HG02981 (cell line): ENCODE measurements around the gene PPA2.
"Not testable (repeated sequence)": the region's sequence is repeated elsewhere in the genome, so short reads cannot be mapped to it uniquely, and the experiment has no call there.

Experiments
- ATAC-seq: cut with Tn5 transposase; IDR thresholded peaks from one replicate; pipeline ENCODE4 v1.9.1; 2021; ENCODE audit warnings: mild to moderate bottlenecking, moderate library complexity; ENCODE audit not compliant: unreplicated experiment

The PPA2 gene

DNA sequence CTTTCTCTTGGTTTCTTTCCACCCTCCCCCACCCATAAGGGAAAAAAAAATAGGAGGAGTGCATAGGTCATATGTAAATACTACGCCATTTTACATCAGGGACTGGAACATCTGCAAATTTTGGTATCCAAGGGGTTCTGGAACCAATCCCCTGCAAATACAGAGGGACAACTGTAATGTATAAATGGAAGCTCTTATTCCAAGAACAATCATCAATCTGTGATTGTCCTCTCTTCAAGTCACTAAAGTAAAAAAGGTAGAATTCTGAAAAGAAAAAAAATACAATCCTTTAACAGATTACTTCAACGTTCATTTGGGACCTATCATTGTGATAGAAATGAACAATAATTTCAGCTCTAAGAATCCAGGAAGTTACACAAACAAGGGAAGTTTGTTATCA lies 13.6 kb downstream of the PPA2 start:
- no peak for ATAC-seq

DNA sequence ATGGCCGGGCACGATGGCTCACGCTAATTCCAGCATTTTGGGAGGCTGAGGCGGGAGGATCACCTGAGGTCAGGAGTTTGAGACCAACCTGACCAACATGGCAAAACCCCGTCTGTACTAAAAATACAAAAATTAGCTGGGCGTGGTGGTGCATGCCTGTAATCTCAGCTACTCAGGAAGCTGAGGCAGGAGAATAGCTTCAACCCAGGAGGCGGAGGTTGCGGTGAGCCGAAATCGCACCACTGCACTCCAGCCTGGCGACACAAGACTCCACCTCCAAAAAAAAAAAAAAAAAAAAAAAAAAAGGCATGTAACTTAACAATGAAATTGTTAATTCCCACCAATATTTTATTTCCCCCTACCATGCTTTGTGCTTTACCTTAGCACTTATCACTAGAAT lies 15.3 kb downstream of the PPA2 start:
- ATAC-seq = not testable (repeated sequence)

DNA sequence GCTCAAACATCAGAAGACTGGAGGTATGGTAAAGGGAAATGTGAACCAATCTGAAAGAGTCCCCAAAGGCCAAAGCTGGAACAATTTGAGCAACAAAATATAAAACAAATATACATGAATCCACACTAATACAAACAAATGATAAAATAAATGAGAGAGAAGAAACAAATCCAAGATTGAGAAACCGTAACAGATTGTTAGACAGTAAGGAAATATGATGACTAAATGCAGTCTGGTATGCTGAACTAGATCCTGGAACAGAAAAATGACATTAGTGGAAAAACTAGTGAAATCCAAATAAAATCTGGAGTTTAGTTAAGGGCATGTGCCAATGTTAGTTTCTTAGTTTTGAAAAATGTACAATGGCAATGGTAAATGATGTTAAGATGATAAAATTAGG lies 15.9 kb downstream of the PPA2 start:
- ATAC-seq = no peak

DNA sequence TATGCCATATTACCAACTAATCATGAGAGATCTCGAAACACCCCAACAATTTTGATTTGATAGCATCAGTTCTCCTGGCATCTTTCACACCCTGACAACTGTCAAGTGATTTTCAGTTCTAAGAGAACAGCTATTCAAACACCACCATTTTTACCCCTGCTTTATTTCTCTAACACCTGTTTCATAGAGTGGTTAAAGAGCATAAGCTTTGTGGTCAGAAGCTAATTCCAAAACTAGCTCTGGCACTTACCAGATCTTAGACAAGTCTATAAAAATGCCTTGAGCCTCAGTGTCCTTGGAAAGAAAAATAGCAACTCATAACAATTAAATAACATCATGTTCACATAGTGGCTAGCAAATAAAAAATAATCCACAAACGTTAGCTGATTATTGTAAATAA lies 17.9 kb downstream of the PPA2 start:
- no peak for ATAC-seq

DNA sequence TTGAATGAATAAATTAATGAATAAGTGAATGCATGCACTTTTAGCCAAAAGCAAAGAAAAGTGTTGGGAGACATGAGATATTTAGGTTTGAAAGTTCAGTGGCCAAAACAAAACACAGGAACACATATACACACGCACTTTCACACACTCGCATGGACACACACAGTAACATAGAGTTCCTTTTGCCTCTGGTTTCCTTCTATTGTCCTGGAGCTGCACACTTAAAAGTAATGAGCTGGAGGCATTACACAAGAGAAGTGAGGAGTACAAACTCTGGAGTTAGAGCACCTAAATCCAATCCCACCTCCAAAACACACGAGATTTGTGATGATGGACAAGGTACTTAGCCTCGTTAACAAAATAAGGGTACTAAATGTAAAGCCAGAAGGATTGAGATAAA lies 18.7 kb downstream of the PPA2 start:
- ATAC-seq = no peak

DNA sequence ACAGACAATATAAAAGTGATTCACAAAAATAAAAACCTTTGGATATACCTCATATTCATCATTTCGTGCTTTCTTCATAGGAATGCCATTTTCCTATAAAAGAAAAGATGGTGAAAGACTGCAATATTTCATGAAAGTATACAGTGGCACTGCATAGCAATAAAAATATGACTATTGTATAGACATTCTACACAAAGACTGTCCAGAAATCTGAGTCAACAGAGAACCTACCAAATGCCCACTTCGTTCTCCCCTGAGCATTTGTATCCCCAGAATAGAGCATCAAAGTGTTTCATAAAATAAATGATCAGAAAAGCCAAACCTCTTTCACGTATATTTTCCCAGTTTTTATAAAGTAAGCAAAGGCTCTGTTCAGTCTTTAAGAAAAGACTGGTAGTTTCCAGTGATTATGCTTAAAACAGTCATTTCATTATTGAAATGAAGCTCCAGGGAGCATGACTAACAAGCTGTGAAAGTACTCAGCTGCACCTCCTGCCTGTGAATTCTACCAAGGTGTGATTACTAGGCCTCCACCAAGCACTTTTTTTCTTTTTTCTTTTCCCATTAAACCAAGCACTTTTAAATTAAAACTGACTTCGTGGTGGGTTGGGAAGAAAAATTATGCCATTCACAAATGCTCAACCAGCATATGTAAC lies 20.2 kb downstream of the PPA2 start:
- ATAC-seq = peak; percentile 92

DNA sequence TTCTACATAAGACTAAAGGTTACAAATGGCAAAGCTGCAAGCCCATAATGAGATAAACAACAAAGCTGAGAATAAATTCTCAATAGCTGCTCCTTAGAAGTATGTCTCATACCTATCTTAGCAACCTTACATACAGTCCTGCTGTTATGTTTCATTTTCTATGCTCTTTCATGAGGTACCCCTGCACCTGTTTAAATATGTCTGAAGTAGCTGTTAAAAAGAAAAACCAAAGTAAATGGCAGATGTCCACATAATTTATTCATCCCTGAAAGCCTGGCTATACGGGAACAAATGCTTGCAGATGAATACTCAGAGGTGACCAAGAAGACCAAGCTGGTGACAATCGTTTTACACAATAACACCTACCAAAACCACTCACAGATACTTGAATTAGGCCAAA lies 22.5 kb downstream of the PPA2 start:
- no peak for ATAC-seq

DNA sequence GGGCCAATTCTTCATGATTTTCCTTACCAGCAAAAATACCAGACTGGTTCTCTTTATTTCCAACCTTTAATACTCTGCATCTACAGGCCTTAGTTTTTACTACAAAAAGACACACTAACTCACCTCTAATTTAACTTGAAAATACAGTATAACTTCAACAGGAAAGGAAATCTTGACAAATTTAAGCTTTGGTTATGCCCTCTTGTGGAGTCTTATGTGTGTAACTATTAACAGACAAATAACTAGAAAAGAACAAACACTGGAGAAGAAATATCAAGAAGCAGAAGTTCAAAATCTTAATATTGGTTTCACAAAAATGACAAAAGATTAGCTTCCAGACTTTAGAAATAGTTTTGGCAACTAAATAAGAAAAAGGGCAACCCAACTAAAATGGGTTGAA lies 33.0 kb downstream of the PPA2 start:
- ATAC-seq = no peak

DNA sequence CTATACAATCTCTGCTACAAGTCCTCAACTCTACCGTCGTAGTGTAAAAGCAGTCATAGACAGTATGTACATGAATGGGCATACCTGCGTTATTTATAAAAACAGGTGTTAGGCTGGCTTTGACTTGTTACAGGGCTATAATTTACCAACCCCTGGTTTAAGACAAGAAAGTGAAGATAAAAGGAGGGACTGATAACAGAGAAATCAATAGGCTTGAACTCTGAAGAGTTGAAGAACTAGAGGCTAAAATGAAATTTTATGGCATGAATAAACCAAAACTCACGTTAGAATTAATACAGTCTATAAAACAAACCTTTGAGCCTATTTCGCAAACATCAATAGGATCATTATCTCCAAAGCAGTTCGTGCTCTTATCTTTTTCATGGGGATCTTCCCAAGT lies 36.2 kb downstream of the PPA2 start:
- no peak for ATAC-seq

DNA sequence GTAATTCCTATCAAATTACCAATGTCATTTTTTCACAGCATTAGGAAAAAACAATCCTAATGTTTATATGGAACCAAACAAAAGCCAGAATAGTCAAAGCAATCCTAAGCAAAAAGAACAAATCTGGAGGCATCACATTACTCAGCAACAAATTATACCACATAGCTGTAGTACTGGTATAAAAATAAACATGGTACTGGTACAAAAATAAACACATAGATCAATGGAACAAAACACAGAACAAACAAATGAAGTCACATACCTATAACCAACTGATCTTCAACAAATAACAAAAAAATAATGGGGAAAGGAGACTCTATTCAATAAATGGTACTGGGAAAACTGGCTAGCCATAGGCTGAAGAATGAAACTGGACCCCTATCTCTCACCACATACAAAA lies 37.4 kb downstream of the PPA2 start:
- ATAC-seq = no peak

DNA sequence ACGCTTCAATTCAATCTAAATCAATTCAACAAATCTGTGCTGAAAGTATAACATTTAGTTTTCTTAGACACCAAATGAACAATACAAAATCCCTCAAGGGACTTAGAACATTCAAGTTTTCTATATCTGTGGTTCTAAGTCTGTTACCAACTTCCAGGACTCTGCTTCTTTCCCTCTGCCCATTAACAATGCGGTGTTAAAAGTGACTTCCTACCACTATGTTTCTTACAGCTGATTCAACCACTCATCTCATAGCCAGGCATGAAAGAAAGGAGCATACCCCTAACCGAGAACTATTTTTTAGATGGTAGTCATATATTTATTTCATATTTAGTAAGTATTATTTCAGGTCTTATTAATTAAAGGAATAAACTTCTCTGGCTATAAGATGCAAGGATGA lies 38.9 kb downstream of the PPA2 start:
- no peak for ATAC-seq

DNA sequence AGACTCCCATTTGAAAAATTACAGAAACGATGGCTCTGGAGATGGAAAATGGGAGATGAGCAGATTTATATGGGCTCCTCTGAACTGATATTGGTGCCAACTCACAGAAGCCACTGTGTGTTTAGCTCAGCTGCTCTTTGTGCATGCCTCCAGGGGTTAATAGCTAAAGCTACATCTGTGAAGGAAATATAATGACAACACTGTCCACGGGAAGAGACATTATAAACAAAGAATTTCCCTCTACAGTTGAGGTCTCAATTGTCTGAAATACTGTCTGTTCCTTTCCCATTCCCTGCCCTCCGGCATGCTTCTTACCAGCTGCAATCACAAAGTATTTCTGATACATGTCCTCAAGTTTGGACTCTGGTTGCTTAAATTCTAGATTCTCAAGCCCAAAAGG lies 40.4 kb downstream of the PPA2 start:
- ATAC-seq = no peak

DNA sequence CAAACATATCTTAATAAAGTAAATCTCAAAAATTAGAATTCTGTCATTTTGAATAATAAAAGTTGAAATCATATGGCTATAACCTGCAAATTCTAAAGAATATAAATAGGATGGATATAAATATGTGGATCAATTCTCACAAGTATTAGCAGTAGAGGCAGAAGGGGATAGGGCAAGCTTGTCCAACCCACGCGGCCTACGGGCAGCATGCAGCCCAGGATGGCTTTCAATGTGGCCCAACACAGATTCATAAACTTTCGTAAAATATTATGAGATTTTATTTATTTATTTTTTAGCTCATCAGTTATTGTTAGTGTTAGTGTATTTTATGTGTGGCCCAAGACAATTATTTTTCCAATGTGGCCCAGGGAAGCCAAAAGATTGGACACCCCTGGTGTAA lies 41.4 kb downstream of the PPA2 start:
- ATAC-seq = no peak

DNA sequence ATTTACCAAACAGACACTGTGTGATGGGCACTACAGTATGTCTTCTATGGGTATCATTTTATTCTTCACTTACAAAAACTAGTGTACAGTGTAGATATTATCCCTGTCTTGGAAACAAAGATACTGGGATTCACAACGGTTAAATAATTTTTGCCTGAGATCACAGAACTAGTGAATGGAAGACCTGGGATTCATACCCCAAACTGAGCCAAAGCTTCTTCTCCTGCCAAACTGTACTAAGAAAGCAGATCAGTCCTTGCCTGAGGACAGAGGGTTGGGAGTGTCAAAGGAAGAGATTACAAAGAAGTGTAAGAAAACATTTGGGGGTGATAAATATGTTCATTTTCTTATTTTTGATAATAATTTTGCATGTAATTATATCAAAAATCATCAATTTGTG lies 43.1 kb downstream of the PPA2 start:
- ATAC-seq = no peak

DNA sequence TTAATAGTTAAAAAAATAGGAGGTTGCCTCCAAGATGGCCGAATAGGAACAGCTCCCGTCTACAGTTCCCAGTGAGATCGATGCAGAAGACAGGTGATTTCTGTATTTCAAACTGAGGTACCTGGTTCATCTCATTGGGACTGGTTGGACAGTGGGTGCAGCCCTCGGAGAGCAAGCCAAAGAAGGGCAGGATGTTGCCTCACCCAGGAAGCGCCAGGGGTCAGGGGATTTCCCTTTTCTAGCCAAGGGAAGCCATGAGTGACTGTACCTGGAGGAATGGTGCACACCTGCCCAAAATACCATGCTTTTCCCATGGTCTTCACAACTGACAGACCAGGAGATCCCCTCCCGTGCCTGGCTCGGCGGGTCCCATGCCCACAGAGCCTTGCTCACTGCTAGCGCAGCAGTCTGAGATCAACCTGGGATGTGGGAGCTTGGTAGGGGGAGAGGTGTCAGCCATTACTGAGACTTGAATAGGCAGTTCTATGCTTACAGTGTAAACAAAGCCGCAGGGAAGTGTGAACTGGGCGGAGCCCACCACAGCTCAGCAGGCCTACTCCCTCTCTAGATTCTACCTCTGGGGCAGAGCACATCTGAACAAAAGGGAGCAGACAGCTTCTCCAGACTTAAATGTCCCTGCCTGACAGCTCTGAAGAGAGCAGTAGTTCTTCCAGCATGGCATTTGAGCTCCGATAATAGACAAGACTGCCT lies 47.5 kb downstream of the PPA2 start:
- no peak for ATAC-seq

DNA sequence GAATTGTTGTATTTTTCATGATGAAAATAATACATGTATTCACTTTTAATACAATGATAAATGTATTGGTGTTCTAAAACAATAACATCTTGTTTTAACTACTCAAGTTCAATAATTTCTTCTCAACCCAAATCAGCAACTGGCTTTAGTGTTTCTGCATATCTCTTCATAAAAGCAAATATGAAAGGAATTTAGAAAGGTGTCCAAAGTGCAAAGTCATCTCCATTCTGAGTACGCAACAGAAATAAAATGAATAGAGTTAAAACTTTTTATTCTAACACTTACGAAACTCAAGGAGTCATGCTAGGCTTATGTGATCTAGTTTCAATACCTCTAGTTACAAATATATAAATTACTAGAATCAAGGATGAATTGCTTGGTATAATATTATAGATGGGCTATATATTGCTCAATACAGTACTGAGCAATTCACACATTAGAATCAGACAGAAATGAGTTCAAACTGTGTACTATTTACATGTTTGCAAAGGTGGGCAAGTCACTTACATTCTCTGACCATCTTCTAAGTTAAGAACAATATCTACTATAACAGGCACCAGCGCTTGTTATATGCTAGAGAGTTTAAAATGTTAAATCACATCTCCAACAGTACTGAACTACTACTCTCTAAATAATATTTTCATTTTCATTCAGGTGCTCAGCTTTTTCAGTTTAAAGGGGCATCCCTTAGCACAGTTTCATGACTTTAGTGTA lies 51.5 kb downstream of the PPA2 start:
- ATAC-seq = no peak

DNA sequence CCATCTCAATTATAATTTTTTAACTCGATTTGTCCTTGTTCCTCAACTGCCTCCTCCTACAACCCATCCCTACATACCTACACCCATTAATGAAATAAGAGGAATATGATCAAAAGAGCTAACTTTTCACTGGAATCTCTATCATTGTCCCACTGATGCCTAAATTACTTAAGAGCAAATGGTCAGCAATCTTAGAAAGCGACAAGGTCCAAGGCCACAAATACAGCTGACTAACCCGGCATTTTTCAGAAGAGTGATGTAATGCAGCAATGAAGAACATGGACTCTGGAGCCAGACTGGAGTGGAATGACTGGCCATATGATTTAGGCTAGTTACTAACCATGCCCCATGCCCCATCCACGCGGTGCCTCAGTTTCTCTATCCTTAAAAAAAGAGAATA lies 56.2 kb downstream of the PPA2 start:
- no peak for ATAC-seq

DNA sequence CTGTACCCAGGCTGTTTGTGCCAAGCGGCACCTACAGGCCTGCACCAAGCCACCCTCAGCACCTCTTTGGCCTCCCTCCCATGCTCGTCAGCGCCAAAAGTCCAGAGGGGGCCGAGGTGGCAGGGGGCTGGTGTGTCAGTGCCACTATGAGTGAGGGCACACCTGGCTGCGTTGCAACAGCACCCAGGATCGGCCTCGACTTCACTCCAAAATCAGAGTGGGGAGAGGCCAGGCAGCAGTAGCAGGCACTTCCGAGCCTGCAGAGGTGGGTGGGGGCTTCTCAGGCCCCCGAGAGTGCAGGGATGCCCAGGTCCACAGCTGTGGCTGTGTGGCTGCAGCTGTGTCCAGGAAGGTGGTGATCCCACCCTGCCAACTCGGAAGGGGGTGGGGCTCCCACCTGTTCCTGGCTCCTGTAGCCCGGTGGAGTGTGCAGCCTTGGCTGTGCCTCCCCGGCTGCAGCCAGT lies 58.5 kb downstream of the PPA2 start:
- no peak for ATAC-seq

DNA sequence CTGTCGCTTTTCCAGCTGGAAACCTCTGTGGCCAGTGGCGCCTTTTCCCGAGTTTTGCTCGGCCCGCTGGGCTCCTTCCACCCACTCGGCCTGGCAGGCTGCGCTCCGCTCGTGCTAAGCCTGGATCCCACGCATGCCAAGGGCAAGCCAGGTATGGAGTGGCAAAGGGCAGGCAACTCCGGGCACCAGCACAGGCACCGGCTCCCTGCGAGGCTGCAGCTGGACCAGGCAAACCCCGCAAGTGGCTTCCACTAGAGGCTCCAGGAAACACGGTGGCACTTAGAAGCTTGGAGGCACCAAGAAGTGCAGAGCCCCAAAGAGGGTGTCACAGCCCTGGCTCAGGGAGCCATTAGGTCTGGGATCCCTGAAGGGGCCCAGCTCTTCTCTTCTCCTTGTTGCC lies 59.5 kb downstream of the PPA2 start:
- ATAC-seq = no peak

DNA sequence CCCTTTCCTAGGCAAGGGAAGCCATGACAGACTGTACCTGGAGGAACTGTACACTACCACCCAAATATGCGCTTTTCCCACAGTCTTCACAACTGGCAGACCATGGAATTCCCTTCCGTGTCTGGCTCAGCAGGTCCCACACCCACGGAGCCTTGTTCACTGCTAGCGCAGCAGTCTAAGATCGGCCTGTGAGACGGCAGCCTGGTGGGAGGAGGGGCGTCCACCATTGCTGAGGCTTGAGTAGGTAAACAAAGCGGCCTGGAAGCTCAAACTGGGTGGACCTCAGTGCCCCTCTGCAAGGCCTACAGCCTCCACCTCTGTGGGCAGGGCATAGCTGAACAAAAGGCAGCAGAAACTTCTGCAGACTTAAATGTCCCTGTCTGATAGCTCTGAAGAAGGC lies 64.7 kb downstream of the PPA2 start:
- not testable (repeated sequence) for ATAC-seq

DNA sequence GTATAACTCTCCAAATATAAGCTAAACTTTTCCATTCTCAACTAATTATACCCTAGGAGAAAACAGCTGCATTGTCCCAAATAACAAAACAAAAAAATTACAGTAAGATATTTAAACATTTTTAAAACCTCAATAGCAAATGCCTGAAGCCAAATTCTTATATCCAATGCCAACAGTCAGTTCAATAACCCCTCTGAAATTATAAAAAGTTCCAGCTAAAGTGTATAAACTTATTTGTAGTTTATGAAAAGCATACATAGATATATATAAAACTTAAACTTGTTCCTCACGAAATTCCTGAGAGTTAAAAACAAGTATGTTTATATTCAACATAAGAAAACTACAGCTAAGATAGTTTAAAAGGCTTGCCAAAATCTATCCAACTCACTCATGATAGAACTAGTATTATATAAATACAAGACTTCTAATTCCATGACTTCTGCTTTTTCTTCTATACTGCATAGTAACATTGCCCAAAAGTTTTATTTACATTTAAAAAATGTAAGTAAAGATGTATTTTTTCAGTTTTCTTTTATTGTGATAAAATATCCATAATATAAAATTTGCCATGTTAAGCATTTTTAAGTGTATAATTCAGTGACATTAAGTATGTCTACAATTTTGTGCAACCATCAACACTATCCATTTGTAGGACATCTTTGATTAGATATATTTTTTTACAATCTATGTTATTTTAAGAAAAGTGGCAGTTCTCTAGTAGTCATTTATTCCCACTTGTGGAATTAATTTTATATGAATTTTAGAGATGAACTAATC lies 72.8 kb downstream of the PPA2 start:
- ATAC-seq = no peak
